Fibroblast of pulmonary artery (primary cell): ENCODE results near the gene MMP24OS.

Source experiments
- DNase-seq: peaks from one replicate; pipeline ENCODE4 v3.0.0-alpha.2; 2010; ENCODE audit warnings: low read depth
- H3K4me3 ChIP-seq: replicated peaks from 2 replicates; pipeline ENCODE4 v1.5.1; 2011; ENCODE audit warnings: low read depth, mild to moderate bottlenecking, control low read depth, low read length, moderate library complexity
- CTCF ChIP-seq: IDR thresholded peaks from 2 replicates; pipeline ENCODE4 v1.5.1; 2011; ENCODE audit warnings: mild to moderate bottlenecking, control low read depth, low read length, inconsistent platforms; ENCODE audit errors: missing control alignments

Gene MMP24OS

GRCh38 chr20:35312318-35312717, 34.4 kb upstream of the MMP24OS start:
- TF ChIP-seq CTCF: no peak
- DNase-seq: peak; percentile 81
- no peak overlapping the region for H3K4me3 ChIP-seq

GRCh38 chr20:35311822-35312221, 33.9 kb upstream of the MMP24OS start:
- DNase-seq: no peak
- no peak for TF ChIP-seq CTCF
- H3K4me3 ChIP-seq: no peak overlapping the region

- DNase-seq: no peak
- TF ChIP-seq CTCF: no peak
- no peak overlapping the region for H3K4me3 ChIP-seq
These were observed 33.5 kb upstream of the MMP24OS start for GRCh38 chr20:35311409-35311808.

GRCh38 chr20:35307666-35308653, 30.0 kb upstream of the MMP24OS start:
- H3K4me3 ChIP-seq: no peak overlapping the region
- DNase-seq: peak; percentile 69
- TF ChIP-seq CTCF: no peak

- DNase-seq: peak; percentile 87
- H3K4me3 ChIP-seq: no peak overlapping the region
- TF ChIP-seq CTCF: peak; percentile 95
These were observed 29.1 kb upstream of the MMP24OS start for GRCh38 chr20:35306931-35307517.

GRCh38 chr20:35305682-35306556, 28.0 kb upstream of the MMP24OS start:
- TF ChIP-seq CTCF: no peak
- DNase-seq: peak; percentile 98
- no peak overlapping the region for H3K4me3 ChIP-seq
